Measurements from ENCODE around the gene SLC10A6. TPM values are rescaled to one million over a fixed set of nuclear protein-coding genes. Genes with fewer than 3 reads are reported as not detected.

The SLC10A6 gene
- total and polyA plus RNA-seq, 9 of the 15 experiments (the other 6 are each of a cell fraction or from before 2014, with no cell fraction given), result not detected

DNA sequence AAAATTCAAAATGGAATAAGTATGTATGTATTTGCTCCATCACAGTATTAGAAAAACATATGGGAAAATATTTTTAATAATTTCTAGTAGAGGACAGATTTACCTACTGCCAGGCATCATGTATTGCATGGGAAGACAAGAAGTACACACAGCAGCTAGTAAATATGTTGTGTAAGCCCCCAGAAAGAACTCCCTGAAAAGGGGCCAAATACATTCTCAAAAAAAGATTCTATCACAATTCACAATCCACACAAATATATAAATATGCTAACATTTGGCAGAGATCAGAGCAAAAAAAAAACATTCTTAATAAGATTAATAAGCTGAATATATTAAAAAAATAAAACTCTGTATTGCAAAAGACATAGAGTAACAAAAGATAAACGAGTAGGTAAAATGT is 28.0 kb downstream of the SLC10A6 start:
- Histone ChIP-seq H3K4me2 (ENCODE audit: insufficient read depth, low read length) (no peak overlapping the region), H3K27me3 (ENCODE audit: control insufficient read depth in 2 of 2, insufficient read depth in 2 of 2, low read length in 2 of 2) (no peaks in the 10 kb centered on the region; a peak in 1 of 5 replicates), H3K4me3 (no peak overlapping the region), H3K4me1 (replicated peaks in 1 of 2; ENCODE audit: control insufficient read depth in 2 of 2, insufficient read depth in 2 of 2, low read length in 2 of 2) (no peaks in the 10 kb centered on the region), H4K20me1 (replicated peaks; ENCODE audit: control insufficient read depth, insufficient read depth, low read length) (no peaks in the 10 kb centered on the region), H3K9me3 (replicated peaks; ENCODE audit: control insufficient read depth, insufficient read depth, low read depth, low read length) (no peaks in the 10 kb centered on the region), H2AFZ (ENCODE audit: low read depth, low read length) (no peak overlapping the region), H3K27ac (ENCODE audit: extremely low read depth, low read depth, low read length) (no peak overlapping the region), H3K9me1 (ENCODE audit: control insufficient read depth, insufficient read depth, low read length) (no peaks in the 10 kb centered on the region), H3K9ac (ENCODE audit: insufficient read depth in 1 of 2, low read depth in 2 of 2, low read length in 2 of 2) (no peak overlapping the region), H3K79me2 (ENCODE audit: control insufficient read depth, insufficient read depth, low read length) (no peaks in the 10 kb centered on the region), H3K36me3 (ENCODE audit: control insufficient read depth, insufficient read depth, low read length) (no peaks in the 10 kb centered on the region)
- intact Hi-C loops (cut with micrococcal nuclease), result no loop called here
- no peak for FAIRE-seq
- POLR2A ChIA-PET, result no interaction called here
- in situ Hi-C loops (cut with MboI), result no loop called here
- no peak for ATAC-seq
- CTCF ChIA-PET (ENCODE audit: low intra/inter-chr PET ratio), result no interaction called here
- no TSS peak for BruUV-seq (replicated peaks)
- 0% methylated on average over 1 of the region's 1 CpG for WGBS (ENCODE audit: insufficient coverage, low coverage, missing lambda C conversion rate)
- no peak for DNase-seq (ENCODE audit: extremely low read depth in 1 of 4, low spot score in 3 of 4)
- TF ChIP-seq NRF1 (conservative IDR thresholded peaks at IDR 0.05 in 1 of 2, IDR thresholded peaks at IDR 0.05 in 1 of 2), result no peak
- TF ChIP-seq ETV1 (tag; conservative IDR thresholded peaks at IDR 0.05; ENCODE audit: low read depth), result no peak
- TF ChIP-seq, protein P1, sequence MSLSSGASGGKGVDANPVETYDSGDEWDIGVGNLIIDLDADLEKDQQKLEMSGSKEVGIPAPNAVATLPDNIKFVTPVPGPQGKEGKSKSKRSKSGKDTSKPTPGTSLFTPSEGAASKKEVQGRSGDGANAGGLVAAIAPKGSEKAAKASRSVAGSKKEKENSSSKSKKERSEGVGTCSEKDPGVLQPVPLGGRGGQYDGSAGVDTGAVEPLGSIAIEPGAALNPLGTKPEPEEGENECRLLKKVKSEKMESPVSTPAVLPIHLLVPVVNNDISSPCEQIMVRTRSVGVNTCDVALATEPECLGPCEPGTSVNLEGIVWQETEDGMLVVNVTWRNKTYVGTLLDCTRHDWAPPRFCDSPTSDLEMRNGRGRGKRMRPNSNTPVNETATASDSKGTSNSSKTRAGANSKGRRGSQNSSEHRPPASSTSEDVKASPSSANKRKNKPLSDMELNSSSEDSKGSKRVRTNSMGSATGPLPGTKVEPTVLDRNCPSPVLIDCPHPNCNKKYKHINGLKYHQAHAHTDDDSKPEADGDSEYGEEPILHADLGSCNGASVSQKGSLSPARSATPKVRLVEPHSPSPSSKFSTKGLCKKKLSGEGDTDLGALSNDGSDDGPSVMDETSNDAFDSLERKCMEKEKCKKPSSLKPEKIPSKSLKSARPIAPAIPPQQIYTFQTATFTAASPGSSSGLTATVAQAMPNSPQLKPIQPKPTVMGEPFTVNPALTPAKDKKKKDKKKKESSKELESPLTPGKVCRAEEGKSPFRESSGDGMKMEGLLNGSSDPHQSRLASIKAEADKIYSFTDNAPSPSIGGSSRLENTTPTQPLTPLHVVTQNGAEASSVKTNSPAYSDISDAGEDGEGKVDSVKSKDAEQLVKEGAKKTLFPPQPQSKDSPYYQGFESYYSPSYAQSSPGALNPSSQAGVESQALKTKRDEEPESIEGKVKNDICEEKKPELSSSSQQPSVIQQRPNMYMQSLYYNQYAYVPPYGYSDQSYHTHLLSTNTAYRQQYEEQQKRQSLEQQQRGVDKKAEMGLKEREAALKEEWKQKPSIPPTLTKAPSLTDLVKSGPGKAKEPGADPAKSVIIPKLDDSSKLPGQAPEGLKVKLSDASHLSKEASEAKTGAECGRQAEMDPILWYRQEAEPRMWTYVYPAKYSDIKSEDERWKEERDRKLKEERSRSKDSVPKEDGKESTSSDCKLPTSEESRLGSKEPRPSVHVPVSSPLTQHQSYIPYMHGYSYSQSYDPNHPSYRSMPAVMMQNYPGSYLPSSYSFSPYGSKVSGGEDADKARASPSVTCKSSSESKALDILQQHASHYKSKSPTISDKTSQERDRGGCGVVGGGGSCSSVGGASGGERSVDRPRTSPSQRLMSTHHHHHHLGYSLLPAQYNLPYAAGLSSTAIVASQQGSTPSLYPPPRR (CRISPR knock-in tag; IDR thresholded peaks at IDR 0.05; ENCODE audit: borderline replicate concordance), result no peak
- no peak for TF ChIP-seq ZNF347 (CRISPR knock-in tag; IDR thresholded peaks at IDR 0.05; ENCODE audit: low read depth)
- TF ChIP-seq, protein P2, sequence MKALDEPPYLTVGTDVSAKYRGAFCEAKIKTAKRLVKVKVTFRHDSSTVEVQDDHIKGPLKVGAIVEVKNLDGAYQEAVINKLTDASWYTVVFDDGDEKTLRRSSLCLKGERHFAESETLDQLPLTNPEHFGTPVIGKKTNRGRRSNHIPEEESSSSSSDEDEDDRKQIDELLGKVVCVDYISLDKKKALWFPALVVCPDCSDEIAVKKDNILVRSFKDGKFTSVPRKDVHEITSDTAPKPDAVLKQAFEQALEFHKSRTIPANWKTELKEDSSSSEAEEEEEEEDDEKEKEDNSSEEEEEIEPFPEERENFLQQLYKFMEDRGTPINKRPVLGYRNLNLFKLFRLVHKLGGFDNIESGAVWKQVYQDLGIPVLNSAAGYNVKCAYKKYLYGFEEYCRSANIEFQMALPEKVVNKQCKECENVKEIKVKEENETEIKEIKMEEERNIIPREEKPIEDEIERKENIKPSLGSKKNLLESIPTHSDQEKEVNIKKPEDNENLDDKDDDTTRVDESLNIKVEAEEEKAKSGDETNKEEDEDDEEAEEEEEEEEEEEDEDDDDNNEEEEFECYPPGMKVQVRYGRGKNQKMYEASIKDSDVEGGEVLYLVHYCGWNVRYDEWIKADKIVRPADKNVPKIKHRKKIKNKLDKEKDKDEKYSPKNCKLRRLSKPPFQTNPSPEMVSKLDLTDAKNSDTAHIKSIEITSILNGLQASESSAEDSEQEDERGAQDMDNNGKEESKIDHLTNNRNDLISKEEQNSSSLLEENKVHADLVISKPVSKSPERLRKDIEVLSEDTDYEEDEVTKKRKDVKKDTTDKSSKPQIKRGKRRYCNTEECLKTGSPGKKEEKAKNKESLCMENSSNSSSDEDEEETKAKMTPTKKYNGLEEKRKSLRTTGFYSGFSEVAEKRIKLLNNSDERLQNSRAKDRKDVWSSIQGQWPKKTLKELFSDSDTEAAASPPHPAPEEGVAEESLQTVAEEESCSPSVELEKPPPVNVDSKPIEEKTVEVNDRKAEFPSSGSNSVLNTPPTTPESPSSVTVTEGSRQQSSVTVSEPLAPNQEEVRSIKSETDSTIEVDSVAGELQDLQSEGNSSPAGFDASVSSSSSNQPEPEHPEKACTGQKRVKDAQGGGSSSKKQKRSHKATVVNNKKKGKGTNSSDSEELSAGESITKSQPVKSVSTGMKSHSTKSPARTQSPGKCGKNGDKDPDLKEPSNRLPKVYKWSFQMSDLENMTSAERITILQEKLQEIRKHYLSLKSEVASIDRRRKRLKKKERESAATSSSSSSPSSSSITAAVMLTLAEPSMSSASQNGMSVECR (CRISPR knock-in tag; IDR thresholded peaks at IDR 0.05), result no peak
- no peak for TF ChIP-seq NFE2 (IDR thresholded peaks at IDR 0.05; ENCODE audit: low read depth)
- TF ChIP-seq ZNF668 (CRISPR knock-in tag; IDR thresholded peaks at IDR 0.05), result no peak
- TF ChIP-seq CHD4 (IDR thresholded peaks at IDR 0.05; ENCODE audit: insufficient read depth, insufficient replicate concordance, low read depth, low read length, poor library complexity, severe bottlenecking), result no peak
- TF ChIP-seq, protein P3, sequence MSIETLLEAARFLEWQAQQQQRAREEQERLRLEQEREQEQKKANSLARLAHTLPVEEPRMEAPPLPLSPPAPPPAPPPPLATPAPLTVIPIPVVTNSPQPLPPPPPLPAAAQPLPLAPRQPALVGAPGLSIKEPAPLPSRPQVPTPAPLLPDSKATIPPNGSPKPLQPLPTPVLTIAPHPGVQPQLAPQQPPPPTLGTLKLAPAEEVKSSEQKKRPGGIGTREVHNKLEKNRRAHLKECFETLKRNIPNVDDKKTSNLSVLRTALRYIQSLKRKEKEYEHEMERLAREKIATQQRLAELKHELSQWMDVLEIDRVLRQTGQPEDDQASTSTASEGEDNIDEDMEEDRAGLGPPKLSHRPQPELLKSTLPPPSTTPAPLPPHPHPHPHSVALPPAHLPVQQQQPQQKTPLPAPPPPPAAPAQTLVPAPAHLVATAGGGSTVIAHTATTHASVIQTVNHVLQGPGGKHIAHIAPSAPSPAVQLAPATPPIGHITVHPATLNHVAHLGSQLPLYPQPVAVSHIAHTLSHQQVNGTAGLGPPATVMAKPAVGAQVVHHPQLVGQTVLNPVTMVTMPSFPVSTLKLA (conservative IDR thresholded peaks at IDR 0.05), result no peak
- TF ChIP-seq BRD9 (IDR thresholded peaks at IDR 0.05; ENCODE audit: low read depth, partially characterized antibody), result no peak
- no peak for TF ChIP-seq TARDBP (IDR thresholded peaks at IDR 0.05)
- no peak for TF ChIP-seq ZNF584 (CRISPR knock-in tag; IDR thresholded peaks at IDR 0.05; ENCODE audit: low read depth)
- no peak for TF ChIP-seq NBN (IDR thresholded peaks at IDR 0.05; ENCODE audit: low read depth)
